ENCODE data around the gene GLIPR1L1. TPM values are rescaled to one million over a fixed set of nuclear protein-coding genes. Genes with fewer than 3 reads are reported as not detected.
A peak's percentile ranks its signal among the peaks of the same experiment; 100 is the strongest.

The GLIPR1L1 gene
- total RNA-seq, 1 donor from 2014 or later = not detected

GRCh38 chr12:75390899-75391538, 56.5 kb downstream of the GLIPR1L1 start, which contains the start of gene GLIPR1L2:
GLIPR1L2 (plus strand) TSS chr12:75391089; CDS start chr12:75391117, 28 bp downstream.
- Mint-ChIP-seq H3K36me3 (peaks cover 3% of the 10 kb centered on the region), H3K4me3 (peak within 1 kb of the TSS; percentile 87), H3K27ac (peak within 1 kb of the TSS; percentile 96), H3K27me3 (ENCODE audit: low read depth) (no peaks in the 10 kb centered on the region), H3K9me3 (no peaks in the 10 kb centered on the region), H3K4me1 (peaks cover 31% of the 10 kb centered on the region)
- peak; percentile 67 for TF ChIP-seq CTCF (IDR thresholded peaks at IDR 0.05; ENCODE audit: unreplicated experiment)
- peak; percentile 87 to 94 for DNase-seq (ENCODE audit: low spot score in 2 of 2, unreplicated experiment in 2 of 2)

DNA sequence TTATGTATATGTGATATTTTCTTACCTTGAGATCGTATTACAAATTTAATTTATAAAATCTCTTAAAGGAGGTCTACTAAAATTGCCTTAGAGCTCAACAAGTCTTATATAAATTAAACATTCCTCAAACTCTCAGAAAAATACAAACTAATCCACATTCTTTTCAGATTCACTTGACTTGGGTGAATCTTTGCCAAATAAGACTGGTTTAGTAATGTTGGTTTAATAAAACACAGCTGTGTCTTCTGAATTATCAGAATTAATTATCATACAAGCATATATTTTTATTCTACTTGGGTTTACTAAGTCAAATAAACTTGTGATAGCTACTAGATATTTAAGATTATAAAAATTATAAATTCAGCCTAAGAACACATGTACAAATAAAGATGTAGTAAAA, 69.8 kb downstream of the GLIPR1L1 start:
- no peak overlapping the region for H3K27ac Mint-ChIP-seq
- DNase-seq (ENCODE audit: low spot score in 2 of 2, unreplicated experiment in 2 of 2) = no peak
- no peaks in the 10 kb centered on the region for H3K36me3 Mint-ChIP-seq
- H3K27me3 Mint-ChIP-seq (ENCODE audit: low read depth) = no peaks in the 10 kb centered on the region
- H3K4me3 Mint-ChIP-seq = no peak overlapping the region
- no peak for TF ChIP-seq CTCF (IDR thresholded peaks at IDR 0.05; ENCODE audit: unreplicated experiment)
- H3K9me3 Mint-ChIP-seq = peaks cover 9% of the 10 kb centered on the region
- H3K4me1 Mint-ChIP-seq = no peaks in the 10 kb centered on the region

GRCh38 chr12:75407683-75408082, 73.2 kb downstream of the GLIPR1L1 start:
- Mint-ChIP-seq H3K4me1 (no peaks in the 10 kb centered on the region), H3K27ac (no peak overlapping the region), H3K4me3 (no peak overlapping the region), H3K36me3 (no peaks in the 10 kb centered on the region), H3K9me3 (peaks cover 13% of the 10 kb centered on the region), H3K27me3 (ENCODE audit: low read depth) (no peaks in the 10 kb centered on the region)
- TF ChIP-seq CTCF (IDR thresholded peaks at IDR 0.05; ENCODE audit: unreplicated experiment) = no peak
- no peak for DNase-seq (ENCODE audit: low spot score in 2 of 2, unreplicated experiment in 2 of 2)

GRCh38 chr12:75409830-75410229, 75.4 kb downstream of the GLIPR1L1 start:
- no peak overlapping the region for H3K27ac Mint-ChIP-seq
- no peaks in the 10 kb centered on the region for H3K4me1 Mint-ChIP-seq
- no peaks in the 10 kb centered on the region for H3K27me3 Mint-ChIP-seq (ENCODE audit: low read depth)

GRCh38 chr12:75414671-75415070, 80.2 kb downstream of the GLIPR1L1 start:
- no peak for DNase-seq (ENCODE audit: low spot score in 2 of 2, unreplicated experiment in 2 of 2)
- no peaks in the 10 kb centered on the region for H3K4me1 Mint-ChIP-seq
- no peaks in the 10 kb centered on the region for H3K27me3 Mint-ChIP-seq (ENCODE audit: low read depth)
- TF ChIP-seq CTCF (IDR thresholded peaks at IDR 0.05; ENCODE audit: unreplicated experiment) = no peak
- H3K4me3 Mint-ChIP-seq = no peak overlapping the region
- no peak overlapping the region for H3K27ac Mint-ChIP-seq
- peaks cover 10% of the 10 kb centered on the region for H3K9me3 Mint-ChIP-seq
- H3K36me3 Mint-ChIP-seq = no peaks in the 10 kb centered on the region

More at GRCh38 chr12:75409830-75410229, 75.4 kb downstream of the GLIPR1L1 start:
- Mint-ChIP-seq H3K4me3 (no peak overlapping the region), H3K36me3 (no peaks in the 10 kb centered on the region), H3K9me3 (peaks cover 13% of the 10 kb centered on the region)
- no peak for DNase-seq (ENCODE audit: low spot score in 2 of 2, unreplicated experiment in 2 of 2)
- no peak for TF ChIP-seq CTCF (IDR thresholded peaks at IDR 0.05; ENCODE audit: unreplicated experiment)
